ENCODE measurements around the gene PCSK9. TPM values are rescaled to one million over a fixed set of nuclear protein-coding genes. Genes with fewer than 3 reads are reported as not detected.
"Not testable (repeated sequence)": the region's sequence is repeated elsewhere in the genome, so short reads cannot be mapped to it uniquely, and the experiment has no call there.

The PCSK9 gene
- total RNA-seq, 1 experiment from 2014 or later: not detected

- DNase-seq (ENCODE audit: low read depth): no peak
Observed at GRCh38 chr1:55078470-55078869, 39.1 kb downstream of the PCSK9 start.

DNA sequence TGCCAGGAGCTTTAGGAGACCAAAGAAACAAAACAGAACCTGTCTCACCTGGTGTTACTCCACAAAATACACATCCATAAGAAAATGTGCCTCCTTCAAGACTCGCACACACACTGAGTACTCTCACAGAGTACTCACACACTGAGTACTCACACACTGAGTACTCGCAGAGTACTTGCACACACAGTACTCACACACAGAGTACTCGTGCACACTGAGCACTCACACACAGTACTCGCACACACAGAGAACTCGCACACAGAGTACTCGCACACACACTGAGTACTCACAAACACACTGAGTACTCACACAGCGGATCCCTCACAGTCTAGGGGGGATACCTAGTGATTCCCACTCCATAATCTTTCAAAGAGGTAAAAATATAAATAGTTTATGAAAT, 40.3 kb downstream of the PCSK9 start:
- DNase-seq (ENCODE audit: low read depth): no peak

- peak; percentile 79 for DNase-seq (ENCODE audit: low read depth)
Observed at GRCh38 chr1:55081188-55081904, 42.0 kb downstream of the PCSK9 start.

- no peak for DNase-seq (ENCODE audit: low read depth)
Observed at GRCh38 chr1:55081905-55082296, 42.6 kb downstream of the PCSK9 start.

DNA sequence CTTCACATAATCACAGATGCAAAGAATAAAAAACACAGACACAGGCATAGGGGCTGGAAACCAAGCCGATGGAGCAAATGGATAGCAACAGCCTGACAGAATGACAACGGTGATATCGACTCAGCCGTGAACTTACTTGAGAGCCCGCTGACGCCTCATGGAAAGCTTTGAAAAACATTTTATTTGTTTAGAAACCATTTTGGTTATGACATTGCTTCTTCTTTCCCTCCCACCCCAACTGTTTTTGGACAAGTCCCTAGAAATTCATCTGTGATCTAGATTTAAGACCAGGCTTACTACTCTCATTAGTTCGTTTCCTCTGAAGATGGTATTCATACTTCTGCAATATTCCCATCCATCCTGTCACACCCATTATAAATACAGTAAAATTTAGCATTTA, 44.9 kb downstream of the PCSK9 start:
- DNase-seq (ENCODE audit: low read depth): no peak

DNA sequence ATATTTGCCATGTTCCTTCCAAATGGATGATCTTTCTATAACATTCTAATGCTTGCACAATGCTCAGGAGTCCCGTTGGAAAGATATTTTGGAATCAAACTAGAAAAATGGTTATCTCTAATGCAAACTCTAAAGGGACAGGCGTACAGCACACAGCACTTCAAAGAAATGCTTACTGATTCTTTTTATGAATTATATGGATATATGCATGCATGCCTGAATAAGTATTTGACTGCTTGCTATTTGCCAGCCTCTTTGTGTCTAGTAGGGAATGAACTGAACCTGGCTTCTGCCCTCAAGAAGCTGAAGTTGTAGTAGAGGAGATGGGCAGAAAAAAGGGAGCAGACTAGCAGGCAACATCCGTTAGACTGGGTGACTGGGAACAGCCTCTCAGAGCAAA, 48.1 kb downstream of the PCSK9 start:
- no peak for DNase-seq (ENCODE audit: low read depth)

GRCh38 chr1:55088413-55088812, 49.1 kb downstream of the PCSK9 start:
- DNase-seq (ENCODE audit: low read depth): no peak

- no peak for DNase-seq (ENCODE audit: low read depth)
Observed at GRCh38 chr1:55089683-55090082, 50.3 kb downstream of the PCSK9 start.

- no peak for DNase-seq (ENCODE audit: low read depth)
Observed at GRCh38 chr1:55092475-55092874, 53.1 kb downstream of the PCSK9 start.

DNA sequence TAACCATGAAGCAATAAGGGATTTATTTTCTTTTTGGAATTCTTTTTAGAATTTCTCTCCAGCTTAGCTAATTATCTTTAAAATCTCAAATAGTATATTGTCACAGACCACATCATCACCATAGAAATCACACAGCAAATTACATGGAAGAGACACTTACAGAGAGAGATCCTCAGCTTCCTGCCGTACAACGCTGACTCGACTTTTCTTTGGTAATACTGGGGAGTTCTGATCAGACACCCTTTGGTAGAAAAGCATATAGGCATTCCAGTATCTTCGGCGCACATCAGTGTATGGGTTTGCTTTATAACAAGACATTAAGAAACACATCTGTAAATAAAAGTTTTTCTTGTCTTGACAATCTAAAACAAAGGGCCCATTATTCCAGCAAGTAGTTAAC, 55.7 kb downstream of the PCSK9 start:
- no peak for DNase-seq (ENCODE audit: low read depth)

GRCh38 chr1:55103891-55104290, 64.5 kb downstream of the PCSK9 start:
- DNase-seq (ENCODE audit: low read depth): no peak

DNA sequence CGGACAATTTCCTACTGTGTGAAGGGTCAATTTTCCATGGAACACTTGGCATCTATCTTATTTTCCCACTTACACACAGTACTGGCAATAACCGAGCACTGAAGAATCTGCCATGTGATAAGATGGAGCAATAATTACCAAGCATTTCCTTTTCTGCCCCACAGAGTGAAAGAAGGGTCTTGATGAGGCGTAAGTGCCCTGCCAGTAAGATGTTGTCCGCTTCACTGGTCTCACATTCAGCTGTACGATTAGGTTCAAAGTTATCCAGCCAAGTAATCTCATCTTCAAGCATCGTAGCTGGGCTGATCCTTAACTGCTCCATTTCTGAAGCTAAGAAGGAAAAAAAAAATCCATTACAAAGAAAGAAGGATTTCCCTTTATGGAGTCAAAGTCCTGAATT, 67.8 kb downstream of the PCSK9 start:
- no peak for DNase-seq (ENCODE audit: low read depth)

DNA sequence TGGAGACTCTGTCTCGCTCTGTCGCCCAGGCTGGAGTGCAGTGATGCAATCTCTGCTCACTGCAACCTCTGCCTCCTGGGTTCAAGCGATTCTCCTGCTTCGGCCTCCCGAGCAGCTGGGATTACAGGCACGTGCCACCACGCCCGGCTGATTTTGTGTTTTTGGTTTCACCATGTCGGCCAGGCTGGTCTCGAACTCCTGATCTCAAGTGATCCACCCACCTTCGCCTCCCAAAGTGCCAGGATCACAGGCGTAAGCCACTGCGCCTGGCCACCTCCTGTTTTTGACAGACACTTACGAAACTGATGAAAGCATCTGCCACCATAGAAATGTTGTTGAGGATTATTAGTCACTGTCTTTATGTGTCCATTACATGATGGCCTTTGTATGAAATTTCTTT, 69.7 kb downstream of the PCSK9 start:
- DNase-seq (ENCODE audit: low read depth): not testable (repeated sequence)

Other genes with a start within 250 kb of the PCSK9 start
- gene TTC22, start 238.2 kb upstream of the PCSK9 start, total RNA-seq (2014; rRNA removed; shearing (Covaris generic)): not detected in 2 replicates
- gene DHCR24, start 152.4 kb upstream of the PCSK9 start, total RNA-seq (2014; rRNA removed; shearing (Covaris generic)): 63.0 and 67.8 TPM in 2 replicates
- not detected in 2 replicates for gene TMEM61, start 58.9 kb upstream of the PCSK9 start, total RNA-seq (2014; rRNA removed; shearing (Covaris generic))
- not detected in 2 replicates for gene BSND, start 40.6 kb upstream of the PCSK9 start, total RNA-seq (2014; rRNA removed; shearing (Covaris generic))
- gene USP24, start 175.8 kb downstream of the PCSK9 start, total RNA-seq (2014; rRNA removed; shearing (Covaris generic)): 21.3 and 26.2 TPM in 2 replicates

Measured in RPMI7951 (cell line).